PFSK-1 (cell line): ENCODE results near the gene GNS.
A peak's percentile ranks its signal among the peaks of the same experiment; 100 is the strongest.

Experiments used
- POLR2AphosphoS5 ChIP-seq: IDR thresholded peaks from 2 replicates; pipeline ENCODE4 v1.6.1; 2012; ENCODE audit warnings: low read depth, mild to moderate bottlenecking, control low read depth, low read length, moderate library complexity
- REST ChIP-seq, 2 experiments: IDR thresholded peaks; 2 replicates each; pipeline versions ENCODE4 v1.6.1 to v1.8.0; 2011 to 2012; ENCODE audit warnings: low read depth in 2 of 2, low read length in 2 of 2, control low read depth in 1 of 2, inconsistent platforms in 1 of 2, mild to moderate bottlenecking in 1 of 2, moderate library complexity in 1 of 2; ENCODE audit not compliant: insufficient read depth in 1 of 2
- TAF1 ChIP-seq: IDR thresholded peaks from 2 replicates; pipeline ENCODE4 v1.6.1; 2012; ENCODE audit warnings: low read length, control low read depth, borderline replicate concordance; ENCODE audit not compliant: insufficient read depth

DNA sequence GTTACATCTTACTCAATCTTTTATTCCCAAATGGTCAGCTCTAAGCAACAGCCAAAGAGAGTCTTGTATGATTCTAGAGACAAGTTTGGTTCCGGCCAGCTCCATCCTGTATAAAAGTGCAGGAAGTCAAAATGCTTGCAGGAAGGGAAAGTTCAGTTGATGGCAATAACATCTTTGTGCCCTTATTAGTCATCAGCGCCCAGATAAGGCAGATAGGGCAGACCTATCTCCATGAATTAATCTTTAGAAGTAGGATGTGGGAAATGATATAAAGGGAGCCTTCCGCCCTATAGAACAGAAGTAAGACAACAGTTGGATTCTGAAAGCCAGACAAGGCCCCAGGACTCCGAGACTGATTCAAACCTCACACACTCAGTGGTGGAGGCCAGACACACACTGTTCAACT lies 6.4 kb downstream of the GNS start:
- TF ChIP-seq REST (IDR thresholded peaks at IDR 0.05; ENCODE audit: insufficient read depth in 1 of 2, low read depth in 2 of 2, low read length in 2 of 2): peak in 1 of 2 experiments; percentile 57; a peak in 1 of 4 replicates
- no peak for TF ChIP-seq POLR2AphosphoS5
- no peak for TF ChIP-seq TAF1
